Stimulated activated CD8-positive, alpha-beta memory T cell treated with anti-CD3 and anti-CD28 coated beads, Interleukin-15, amount 100 ng/mL, for 1 hour (primary cell): ENCODE data around the gene CFAP97D1.
A peak's percentile ranks its signal among the peaks of the same experiment; 100 is the strongest.

Experiments
- DNase-seq: peaks from one replicate; pipeline ENCODE4 v3.0.0-alpha.2; 2020; ENCODE audit warnings: low read depth

The CFAP97D1 gene

DNA sequence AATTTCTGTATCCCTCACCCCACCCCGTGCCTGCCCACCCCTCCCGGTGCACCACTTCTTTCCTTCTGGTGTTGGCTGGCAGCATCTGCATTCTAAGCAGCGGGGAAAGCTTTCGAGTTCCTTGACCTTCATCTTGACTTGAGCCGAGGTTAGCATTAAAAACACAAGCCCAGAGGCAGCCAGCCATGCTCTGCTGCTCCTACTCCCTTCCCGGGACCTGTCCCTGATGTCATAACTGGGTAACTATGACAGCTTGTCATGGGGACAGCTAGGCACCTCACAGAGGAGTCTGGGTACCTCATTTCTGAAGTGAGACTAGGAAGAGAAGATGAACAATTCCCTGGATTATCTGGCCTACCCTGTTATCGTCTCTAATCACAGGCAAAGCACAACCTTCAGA is at the start of gene CFAP97D1:
CFAP97D1 (plus strand) TSS at position 301 of the 400 bp plus-strand sequence; CDS start at position 329, 28 bp downstream.
- no peak for DNase-seq

- DNase-seq = no peak
Measured at GRCh38 chr17:43732958-43733357, 47.3 kb upstream of the CFAP97D1 start.

DNA sequence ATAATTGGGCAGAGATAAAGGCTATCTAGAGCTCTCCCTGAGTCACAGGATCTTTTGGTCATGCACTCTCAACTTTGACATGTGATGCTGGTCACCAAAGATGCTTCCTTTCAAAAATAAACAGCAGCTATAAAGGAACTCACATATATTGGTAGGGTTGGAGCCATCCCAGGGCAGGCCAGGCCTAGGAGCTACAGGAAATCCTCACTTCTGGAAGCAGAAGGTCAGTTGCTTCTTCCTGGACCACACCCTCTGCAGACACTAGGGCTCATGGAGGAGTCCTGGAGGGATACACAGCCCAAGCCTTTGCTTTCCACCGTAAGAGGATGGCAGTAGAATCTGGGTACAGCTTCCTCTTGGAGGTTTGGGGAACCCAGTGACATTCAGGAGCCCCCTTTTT is 46.3 kb upstream of the CFAP97D1 start:
- no peak for DNase-seq

GRCh38 chr17:43734376-43734775 is 45.9 kb upstream of the CFAP97D1 start:
- no peak for DNase-seq

- no peak for DNase-seq
Measured at GRCh38 chr17:43736389-43736788, 43.8 kb upstream of the CFAP97D1 start.

- DNase-seq = no peak
Measured at GRCh38 chr17:43737722-43738121, 42.5 kb upstream of the CFAP97D1 start.

DNA sequence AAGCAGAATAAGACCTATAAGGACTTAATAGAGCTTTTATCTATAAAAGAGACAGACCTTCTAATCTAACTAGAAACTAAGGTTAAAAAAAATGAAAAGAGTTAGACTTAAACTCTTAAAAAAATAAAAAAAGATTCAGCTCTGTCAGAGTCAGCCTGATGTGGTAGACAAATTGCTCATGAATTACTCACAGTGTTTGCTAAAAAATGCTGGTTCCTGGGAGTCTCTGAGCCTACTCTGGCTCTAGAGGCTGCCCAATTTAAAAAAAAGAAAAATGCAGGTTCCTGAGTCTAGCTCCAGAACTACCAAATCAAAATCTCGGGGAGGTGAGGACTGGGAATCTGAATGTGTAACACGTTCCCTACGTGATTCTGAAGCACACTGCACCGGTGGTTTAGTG is 39.7 kb upstream of the CFAP97D1 start:
- no peak for DNase-seq

GRCh38 chr17:43741636-43742035 is 38.6 kb upstream of the CFAP97D1 start:
- no peak for DNase-seq

- no peak for DNase-seq
Measured at GRCh38 chr17:43745541-43745940, 34.7 kb upstream of the CFAP97D1 start.

- no peak for DNase-seq
Measured at GRCh38 chr17:43750153-43750552, 30.1 kb upstream of the CFAP97D1 start.

GRCh38 chr17:43753493-43754129 is 26.6 kb upstream of the CFAP97D1 start:
- no peak for DNase-seq

DNA sequence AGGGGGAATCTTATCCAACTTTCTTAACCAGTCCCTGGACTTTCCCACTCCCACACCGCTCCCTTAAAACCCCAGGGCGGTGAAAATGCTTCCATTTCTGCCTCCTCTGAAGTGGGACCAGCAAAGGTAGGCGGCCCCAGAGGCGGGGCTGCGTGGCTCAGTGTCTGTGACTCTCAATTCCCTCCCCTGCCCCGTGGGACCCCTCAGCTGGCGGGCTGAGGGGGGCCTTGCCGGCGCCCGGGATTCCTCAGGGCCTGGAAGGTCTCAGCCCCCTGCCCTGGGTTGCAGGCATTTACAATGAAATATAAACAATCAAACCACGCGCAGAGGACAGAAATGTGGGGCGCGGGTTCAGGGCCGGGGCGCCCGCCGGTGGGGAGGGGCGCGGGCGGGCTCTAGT is 25.3 kb upstream of the CFAP97D1 start:
- DNase-seq = no peak

GRCh38 chr17:43755389-43755875 is 24.8 kb upstream of the CFAP97D1 start:
- no peak for DNase-seq

- DNase-seq = no peak
Measured at GRCh38 chr17:43756201-43756600, 24.0 kb upstream of the CFAP97D1 start.

GRCh38 chr17:43757171-43757660 is 23.0 kb upstream of the CFAP97D1 start:
- DNase-seq = no peak

DNA sequence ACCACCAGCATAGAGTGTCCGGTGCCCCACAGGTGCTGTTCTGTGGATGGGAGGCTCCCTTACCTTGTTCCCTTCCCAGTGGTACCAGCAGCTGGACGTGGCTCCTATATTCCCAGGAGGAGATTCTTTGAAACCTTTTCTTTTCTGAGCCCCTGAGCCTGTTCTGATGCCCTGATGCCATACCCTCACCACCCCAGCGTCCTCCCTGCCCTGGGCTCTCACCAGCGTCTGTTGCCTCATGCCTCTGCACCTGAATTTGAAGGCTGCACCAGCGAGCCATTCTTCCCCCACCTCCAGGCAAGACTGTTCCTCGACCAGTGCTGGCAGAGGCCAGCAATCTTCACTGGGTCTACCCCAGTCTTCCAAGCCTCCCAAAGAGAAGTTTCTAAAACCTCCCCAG is 22.1 kb upstream of the CFAP97D1 start:
- DNase-seq = no peak

DNA sequence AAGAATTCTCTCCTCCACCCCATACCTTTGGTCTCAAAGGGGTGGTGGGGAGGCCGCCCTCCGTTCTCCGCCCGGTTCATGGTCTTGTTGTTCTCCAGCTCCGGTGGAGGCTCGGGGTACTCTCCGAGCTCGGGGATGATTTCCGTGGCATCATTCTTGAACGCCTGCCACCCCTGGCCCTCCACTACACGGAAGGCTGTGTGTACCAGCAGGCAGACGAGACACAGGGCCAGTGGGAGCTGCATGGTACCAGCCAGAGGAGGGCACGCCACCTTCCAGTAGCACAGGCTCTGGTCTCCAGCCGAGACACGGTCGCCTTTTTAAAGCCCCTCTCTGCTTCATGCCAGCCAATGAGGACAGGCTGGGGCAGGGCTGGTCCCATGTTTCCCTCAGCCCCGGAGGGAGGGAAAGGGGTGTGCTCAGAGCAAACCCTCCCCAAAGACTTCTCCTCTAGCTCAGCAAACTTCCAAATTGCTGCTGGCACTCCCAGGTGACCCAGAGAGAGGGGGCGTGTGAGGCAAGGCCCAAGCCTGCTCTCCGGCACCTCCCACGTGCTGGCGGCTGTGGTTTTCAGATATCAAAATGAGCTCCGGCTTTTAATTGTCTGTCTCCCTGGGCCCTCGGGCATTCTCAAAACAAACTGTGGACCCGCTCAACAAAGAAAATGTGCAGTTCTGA is 21.6 kb upstream of the CFAP97D1 start, which contains the start of gene SOST:
SOST (minus strand) TSS at position 295 of the 678 bp plus-strand sequence; CDS start at position 245, 50 bp downstream.
- no peak for DNase-seq

DNA sequence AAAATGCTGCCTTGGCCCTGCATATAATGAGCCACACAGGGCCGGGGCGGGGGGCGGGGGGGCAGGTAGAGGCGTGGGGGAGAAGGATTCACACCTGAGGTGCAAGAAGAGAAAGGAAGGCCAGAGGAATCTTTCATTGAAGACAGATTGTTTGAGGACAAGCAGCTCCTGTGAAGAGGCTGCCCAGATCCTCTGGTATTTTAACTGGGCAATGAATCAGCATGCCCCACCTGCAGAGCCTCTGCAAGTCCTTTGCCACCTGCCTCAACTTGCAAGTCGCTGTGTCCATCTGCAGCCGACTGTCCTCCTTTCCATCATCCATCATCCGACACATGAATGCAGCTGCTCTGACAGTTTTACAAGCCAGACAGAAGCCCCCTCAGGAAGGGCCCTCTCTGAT is 20.4 kb upstream of the CFAP97D1 start:
- no peak for DNase-seq

DNA sequence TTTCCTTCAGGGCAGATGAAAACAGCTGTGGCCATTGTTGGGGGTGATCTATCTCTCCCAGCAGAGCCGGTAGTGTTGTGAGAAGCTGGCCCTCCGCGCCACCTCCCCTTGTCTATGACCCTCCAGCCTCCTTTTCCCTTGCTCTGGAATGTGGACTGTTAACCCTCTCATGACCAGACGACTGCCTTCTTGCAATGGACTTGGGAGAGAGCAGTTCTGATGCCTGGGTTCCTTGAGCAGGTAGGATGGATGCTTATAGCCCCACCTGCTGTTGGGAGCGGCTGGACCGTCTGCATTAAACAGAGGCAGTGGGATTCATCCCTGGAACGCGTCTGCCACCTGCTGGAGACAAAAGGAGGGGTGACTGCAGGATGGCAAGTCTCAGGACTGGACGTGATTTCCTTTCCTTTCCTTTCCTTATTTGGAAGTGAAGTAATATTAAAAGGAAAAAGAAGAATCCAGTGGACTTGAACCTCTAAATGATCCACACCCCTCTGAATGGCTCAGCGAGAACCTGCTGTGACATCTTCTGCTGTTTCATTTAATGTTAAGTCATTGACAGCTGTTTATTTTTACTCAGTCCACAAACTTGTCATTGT is 19.9 kb upstream of the CFAP97D1 start:
- DNase-seq = peak; percentile 76

- DNase-seq = no peak
Measured at GRCh38 chr17:43766413-43767052, 13.7 kb upstream of the CFAP97D1 start.

- no peak for DNase-seq
Measured at GRCh38 chr17:43767053-43767712, 13.1 kb upstream of the CFAP97D1 start.

- no peak for DNase-seq
Measured at GRCh38 chr17:43767713-43768059, 12.5 kb upstream of the CFAP97D1 start.
